Body of pancreas (tissue), 4 donors: ENCODE measurements around the gene CSTB. TPM values are rescaled to one million over a fixed set of nuclear protein-coding genes. Genes with fewer than 3 reads are reported as not detected.
"Not testable (repeated sequence)": the region's sequence is repeated elsewhere in the genome, so short reads cannot be mapped to it uniquely, and the experiment has no call there.

Experiments used
- ATAC-seq: fragments of 150-250 bp; one replicate; pipeline ENCODE4 v1.9.1; 2016
- DNase-seq, 4 donors: peaks; one replicate each; pipeline ENCODE4 v3.0.0-alpha.2; 2019
- H3K27ac ChIP-seq, 4 donors: fragments of 200-600 bp; sonication (generic); 1 replicate in 3 of 4; 2 replicates in 1 of 4; pipeline versions ENCODE4 v1.5.1 to v1.6.1; 2016 to 2019; ENCODE audit warnings: mild to moderate bottlenecking in 1 of 4, mixed read lengths in 1 of 4, moderate library complexity in 1 of 4
- H3K27me3 ChIP-seq, 2 donors: fragments of 200-600 bp; sonication (generic); one replicate each; pipeline ENCODE4 v1.6.0; 2016; ENCODE audit warnings: mild to moderate bottlenecking in 1 of 2
- H3K36me3 ChIP-seq, 2 donors: fragments of 200-600 bp; sonication (generic); replicated peaks in 1 of 2; 2 replicates each; pipeline ENCODE4 v1.5.1; 2016; ENCODE audit warnings: low read depth in 2 of 2; ENCODE audit not compliant: insufficient read depth in 1 of 2
- H3K4me1 ChIP-seq: fragments of 200-600 bp; sonication (generic); one replicate; pipeline ENCODE4 v1.6.0; 2016
- H3K4me3 ChIP-seq, 2 donors: fragments of 200-600 bp; sonication (generic); 1 replicate in 1 of 2; 2 replicates in 1 of 2; pipeline ENCODE4 v1.5.1; 2016 to 2019
- H3K9me3 ChIP-seq, 3 donors: fragments of 200-600 bp; sonication (generic); 1 replicate in 2 of 3; 2 replicates in 1 of 3; pipeline ENCODE4 v1.5.1; 2016
- CTCF ChIP-seq, 7 experiments: fragments of 450-650 bp in 4 of 7; fragments of 200-600 bp in 3 of 7; sonication (generic) in 3 of 7; IDR thresholded peaks; one replicate each; pipeline ENCODE4 v1.5.1; 2016 to 2019; ENCODE audit warnings: antibody characterized with exemption in 7 of 7
- POLR2A ChIP-seq, 3 donors: fragments of 450-650 bp; IDR thresholded peaks; one replicate each; pipeline ENCODE4 v1.6.1; 2016; ENCODE audit warnings: antibody characterized with exemption in 3 of 3, mild to moderate bottlenecking in 2 of 3
- WGBS, 2 donors: methylation state at CpG; one replicate each; pipeline ENCODE4 v1.1.5; 2017; 5-methylcytosine and 5-hydroxymethylcytosine counted together
- intact Hi-C: fragments of 100-400 bp; cut with DNase I; formaldehyde crosslinking; loops from one replicate; pipeline ENCODE4 v1.15.1; 2023
- total RNA-seq, 2 donors: library from RNA; depleted of rRNA; stranded (reverse); fragments of >200 nt; gene quantifications; one replicate each; pipeline ENCODE4 v1.1.0, GENCODE V29; 2016

Gene CSTB
- total RNA-seq: 10 to 100 TPM in 1 of 2 donors, 1 to 10 TPM in 1; 8.6 to 11.9 TPM

GRCh38 chr21:43775795-43776430 is at the start of gene CSTB:
TSS of gene CSTB (minus strand) at chr21:43776308. CDS start at chr21:43776269, 39 bp downstream.
- peak within 1 kb of the TSS; percentile 59 to 94 (median 86) for H3K27ac ChIP-seq
- DNase-seq (peak; percentile 70 to 84 (median 75)), ATAC-seq (peak; percentile 82)
- H3K27me3 ChIP-seq: no peaks in the 10 kb centered on the region
- TF ChIP-seq CTCF (IDR thresholded peaks at IDR 0.05) (no peak), POLR2A (IDR thresholded peaks at IDR 0.05) (peak; percentile 47 to 77 (median 61))
- H3K4me1 ChIP-seq: peaks cover 12% of the 10 kb centered on the region
- 0% methylated on average over 6 to 63 of the region's 71 CpGs for WGBS, 2 donors
- peak within 1 kb of the TSS; percentile 78 to 93 for H3K4me3 ChIP-seq
- no peaks in the 10 kb centered on the region for H3K9me3 ChIP-seq
- intact Hi-C loops: no loop called here
- H3K36me3 ChIP-seq: peaks cover 0 to 2% of the 10 kb centered on the region in 2 donors

GRCh38 chr21:43825242-43825935 is 49.3 kb upstream of the CSTB start:
- 75 to 85% methylated on average over 13 to 21 of the region's 24 CpGs for WGBS, 2 donors
- no peak for ATAC-seq
- H3K36me3 ChIP-seq: no peaks in the 10 kb centered on the region
- no peaks in the 10 kb centered on the region for H3K27me3 ChIP-seq
- intact Hi-C loops: no loop called here
- H3K27ac ChIP-seq: no peak overlapping the region
- H3K9me3 ChIP-seq: no peaks in the 10 kb centered on the region
- H3K4me3 ChIP-seq: no peak overlapping the region
- no peak for TF ChIP-seq CTCF (IDR thresholded peaks at IDR 0.05)
- TF ChIP-seq POLR2A (IDR thresholded peaks at IDR 0.05): no peak
- peaks cover 11% of the 10 kb centered on the region for H3K4me1 ChIP-seq
- DNase-seq: no peak

GRCh38 chr21:43824333-43825241 is 48.5 kb upstream of the CSTB start:
- intact Hi-C loops: no loop called here
- no peak for ATAC-seq
- 72 to 74% methylated on average over 11 to 17 of the region's 17 CpGs for WGBS, 2 donors
- Histone ChIP-seq H3K27ac (no peak overlapping the region), H3K4me3 (no peak overlapping the region), H3K9me3 (no peaks in the 10 kb centered on the region), H3K4me1 (peaks cover 11% of the 10 kb centered on the region), H3K27me3 (no peaks in the 10 kb centered on the region), H3K36me3 (no peaks in the 10 kb centered on the region)
- TF ChIP-seq CTCF (IDR thresholded peaks at IDR 0.05) (no peak), POLR2A (IDR thresholded peaks at IDR 0.05) (no peak)
- no peak for DNase-seq

GRCh38 chr21:43822741-43823140 is 46.6 kb upstream of the CSTB start:
- H3K36me3 ChIP-seq, H3K27me3 ChIP-seq, intact Hi-C loops, ATAC-seq, H3K4me3 ChIP-seq, H3K9me3 ChIP-seq, DNase-seq, H3K27ac ChIP-seq: not testable (repeated sequence)
- WGBS, 2 donors: 89 to 97% methylated on average over 5 of the region's 5 CpGs
- H3K4me1 ChIP-seq: peaks cover 11% of the 10 kb centered on the region

- ATAC-seq, H3K27ac ChIP-seq, intact Hi-C loops, H3K4me3 ChIP-seq, H3K9me3 ChIP-seq, H3K27me3 ChIP-seq, H3K36me3 ChIP-seq, DNase-seq: not testable (repeated sequence)
- whole genome bisulfite sequencing, 2 donors: 91% methylated on average over 12 to 13 of the region's 25 CpGs
- peaks cover 11% of the 10 kb centered on the region for H3K4me1 ChIP-seq
These were observed 46.1 kb upstream of the CSTB start for GRCh38 chr21:43822166-43822565.
